MM.1S (cell line): Measurements from ENCODE around the gene RNF150.

Experiments used
- DNase-seq: peaks from one replicate; pipeline ENCODE4 v3.0.0-alpha.2; 2015
- H2AFZ ChIP-seq: fragments of 300-600 bp; sonication (generic); 2 replicates; pipeline ENCODE4 v1.6.0; 2016; ENCODE audit warnings: antibody characterized with exemption, low read length
- H3F3A ChIP-seq: fragments of 300-600 bp; sonication (generic); 2 replicates; pipeline ENCODE4 v1.6.1; 2016; ENCODE audit warnings: mild to moderate bottlenecking, antibody characterized with exemption, low read length, moderate library complexity, mixed read lengths; ENCODE audit not compliant: insufficient read depth
- H3K27ac ChIP-seq: fragments of 300-600 bp; sonication (generic); 2 replicates; pipeline ENCODE4 v1.5.1; 2016; ENCODE audit warnings: mild to moderate bottlenecking, low read length
- H3K27me3 ChIP-seq: fragments of 300-600 bp; sonication (generic); replicated peaks from 2 replicates; pipeline ENCODE4 v1.6.0; 2016; ENCODE audit warnings: low read length; ENCODE audit not compliant: insufficient read depth
- H3K36me3 ChIP-seq: fragments of 300-600 bp; sonication (generic); replicated peaks from 2 replicates; pipeline ENCODE4 v1.6.1; 2016; ENCODE audit warnings: mild to moderate bottlenecking, low read length, mixed read lengths; ENCODE audit not compliant: insufficient read depth
- H3K4me1 ChIP-seq: fragments of 300-600 bp; sonication (generic); 2 replicates; pipeline ENCODE4 v1.6.1; 2016; ENCODE audit warnings: low read length, mixed read lengths
- H3K4me2 ChIP-seq: fragments of 300-600 bp; sonication (generic); 2 replicates; pipeline ENCODE4 v1.6.0; 2016; ENCODE audit warnings: low read depth, low read length
- H3K4me3 ChIP-seq: fragments of 300-600 bp; sonication (generic); 2 replicates; pipeline ENCODE4 v1.5.1; 2016; ENCODE audit warnings: low read length, mixed read lengths
- H3K79me2 ChIP-seq: fragments of 300-600 bp; sonication (generic); 2 replicates; pipeline ENCODE4 v1.6.1; 2016; ENCODE audit warnings: mixed run types, low read length, mixed read lengths
- H3K9ac ChIP-seq: fragments of 300-600 bp; sonication (generic); 2 replicates; pipeline ENCODE4 v1.6.1; 2016; ENCODE audit warnings: low read length, mixed read lengths
- H3K9me2 ChIP-seq: fragments of 300-600 bp; sonication (generic); replicated peaks from 2 replicates; pipeline ENCODE4 v1.6.1; 2016; ENCODE audit warnings: mild to moderate bottlenecking, low read length, mixed read lengths; ENCODE audit not compliant: insufficient read depth
- H3K9me3 ChIP-seq: fragments of 300-600 bp; sonication (generic); replicated peaks from 2 replicates; pipeline ENCODE4 v1.6.1; 2016; ENCODE audit warnings: mild to moderate bottlenecking, low read length, mixed read lengths; ENCODE audit not compliant: insufficient read depth
- H4K20me1 ChIP-seq: fragments of 300-600 bp; sonication (generic); 2 replicates; pipeline ENCODE4 v1.6.1; 2016; ENCODE audit warnings: mild to moderate bottlenecking, low read length, moderate library complexity, mixed read lengths; ENCODE audit not compliant: insufficient read depth
- EZH2 ChIP-seq: fragments of 300-600 bp; sonication (generic); optimal IDR thresholded peaks from 2 replicates; pipeline ENCODE3; 2017; ENCODE audit warnings: low read depth, mild to moderate bottlenecking, antibody characterized with exemption, low read length, mixed read lengths
- EZH2phosphoT487 ChIP-seq: fragments of 300-600 bp; sonication (generic); IDR thresholded peaks from 2 replicates; pipeline ENCODE4 v1.6.1; 2018; ENCODE audit warnings: antibody characterized with exemption, low read length
- TF ChIP-seq, protein P1 (sequence below): fragments of 300-600 bp; sonication (generic); IDR thresholded peaks from 2 replicates; pipeline ENCODE4 v1.5.1; 2016; ENCODE audit warnings: antibody characterized with exemption, low read length, mixed read lengths

The RNF150 gene

GRCh38 chr4:141047228-141047884, 85.9 kb downstream of the RNF150 start:
- Histone ChIP-seq H2AFZ (no peak overlapping the region), H3K9me3 (no peaks in the 10 kb centered on the region), H3K9ac (no peak overlapping the region), H3K79me2 (no peaks in the 10 kb centered on the region), H3F3A (no peaks in the 10 kb centered on the region), H3K4me2 (no peak overlapping the region), H3K36me3 (no peaks in the 10 kb centered on the region), H3K4me3 (no peak overlapping the region), H3K4me1 (no peaks in the 10 kb centered on the region), H4K20me1 (no peaks in the 10 kb centered on the region), H3K27ac (no peak overlapping the region), H3K27me3 (no peaks in the 10 kb centered on the region), H3K9me2 (no peaks in the 10 kb centered on the region)
- TF ChIP-seq EZH2phosphoT487, result no peak
- no peak for TF ChIP-seq EZH2
- TF ChIP-seq, protein P1, sequence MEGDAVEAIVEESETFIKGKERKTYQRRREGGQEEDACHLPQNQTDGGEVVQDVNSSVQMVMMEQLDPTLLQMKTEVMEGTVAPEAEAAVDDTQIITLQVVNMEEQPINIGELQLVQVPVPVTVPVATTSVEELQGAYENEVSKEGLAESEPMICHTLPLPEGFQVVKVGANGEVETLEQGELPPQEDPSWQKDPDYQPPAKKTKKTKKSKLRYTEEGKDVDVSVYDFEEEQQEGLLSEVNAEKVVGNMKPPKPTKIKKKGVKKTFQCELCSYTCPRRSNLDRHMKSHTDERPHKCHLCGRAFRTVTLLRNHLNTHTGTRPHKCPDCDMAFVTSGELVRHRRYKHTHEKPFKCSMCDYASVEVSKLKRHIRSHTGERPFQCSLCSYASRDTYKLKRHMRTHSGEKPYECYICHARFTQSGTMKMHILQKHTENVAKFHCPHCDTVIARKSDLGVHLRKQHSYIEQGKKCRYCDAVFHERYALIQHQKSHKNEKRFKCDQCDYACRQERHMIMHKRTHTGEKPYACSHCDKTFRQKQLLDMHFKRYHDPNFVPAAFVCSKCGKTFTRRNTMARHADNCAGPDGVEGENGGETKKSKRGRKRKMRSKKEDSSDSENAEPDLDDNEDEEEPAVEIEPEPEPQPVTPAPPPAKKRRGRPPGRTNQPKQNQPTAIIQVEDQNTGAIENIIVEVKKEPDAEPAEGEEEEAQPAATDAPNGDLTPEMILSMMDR, result no peak
- DNase-seq, result no peak

DNA sequence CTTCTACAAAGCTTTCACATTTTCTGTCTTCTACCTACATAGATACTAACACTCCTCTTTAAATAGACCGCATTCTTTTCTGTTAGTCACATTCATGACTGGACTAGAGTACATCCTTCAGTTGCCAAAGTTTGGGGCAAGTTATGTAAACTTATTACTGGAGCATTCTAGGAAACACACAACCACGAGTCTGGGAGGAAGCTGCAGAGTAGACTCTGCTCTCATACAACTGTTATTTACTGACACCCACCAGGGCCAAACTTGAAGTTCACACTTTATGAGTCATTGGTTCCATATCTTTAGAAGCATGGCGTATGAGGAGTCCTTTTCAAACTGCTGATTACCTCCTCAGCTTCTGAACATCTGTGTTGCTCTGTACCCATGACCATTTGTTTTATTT, 87.0 kb downstream of the RNF150 start:
- Histone ChIP-seq H3K4me3 (no peak overlapping the region), H3K9ac (no peak overlapping the region), H3K36me3 (no peaks in the 10 kb centered on the region), H3K9me3 (no peaks in the 10 kb centered on the region), H3K9me2 (no peaks in the 10 kb centered on the region), H4K20me1 (no peaks in the 10 kb centered on the region), H2AFZ (no peak overlapping the region), H3K27ac (no peak overlapping the region), H3K4me1 (no peaks in the 10 kb centered on the region), H3K79me2 (no peaks in the 10 kb centered on the region), H3K27me3 (no peaks in the 10 kb centered on the region), H3F3A (no peaks in the 10 kb centered on the region), H3K4me2 (no peak overlapping the region)
- no peak for DNase-seq
- TF ChIP-seq EZH2phosphoT487 (no peak), EZH2 (no peak)

DNA sequence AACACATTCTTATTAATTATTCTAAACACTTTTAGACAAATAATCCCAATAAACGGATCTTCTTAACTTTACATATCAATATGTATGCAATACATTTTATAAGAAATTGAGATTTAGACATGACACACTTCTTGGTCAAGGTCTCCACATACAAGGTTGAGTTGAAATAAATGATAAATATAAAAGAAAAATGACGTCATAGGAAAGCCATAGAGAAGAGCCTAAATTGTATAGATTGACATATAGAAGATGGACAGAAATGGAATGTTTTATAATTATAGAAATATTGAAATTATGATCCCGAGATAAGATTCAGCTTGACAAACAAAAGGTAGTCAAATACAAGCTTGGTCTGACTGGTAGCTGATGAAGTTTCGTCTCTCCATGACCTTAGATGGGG, 87.4 kb downstream of the RNF150 start:
- no peaks in the 10 kb centered on the region for H3K36me3 ChIP-seq
- H3F3A ChIP-seq, result no peaks in the 10 kb centered on the region
- H3K9me3 ChIP-seq, result no peaks in the 10 kb centered on the region
- no peaks in the 10 kb centered on the region for H4K20me1 ChIP-seq
- no peak overlapping the region for H3K9ac ChIP-seq
- no peaks in the 10 kb centered on the region for H3K4me1 ChIP-seq
- no peak overlapping the region for H3K27ac ChIP-seq
- no peak for DNase-seq
- no peak overlapping the region for H3K4me3 ChIP-seq
- TF ChIP-seq EZH2phosphoT487 (no peak), EZH2 (no peak)
- TF ChIP-seq, protein P1, result no peak
- H3K27me3 ChIP-seq, result no peaks in the 10 kb centered on the region
- no peaks in the 10 kb centered on the region for H3K79me2 ChIP-seq
- H3K4me2 ChIP-seq, result no peak overlapping the region
- H2AFZ ChIP-seq, result no peak overlapping the region
- H3K9me2 ChIP-seq, result no peaks in the 10 kb centered on the region

DNA sequence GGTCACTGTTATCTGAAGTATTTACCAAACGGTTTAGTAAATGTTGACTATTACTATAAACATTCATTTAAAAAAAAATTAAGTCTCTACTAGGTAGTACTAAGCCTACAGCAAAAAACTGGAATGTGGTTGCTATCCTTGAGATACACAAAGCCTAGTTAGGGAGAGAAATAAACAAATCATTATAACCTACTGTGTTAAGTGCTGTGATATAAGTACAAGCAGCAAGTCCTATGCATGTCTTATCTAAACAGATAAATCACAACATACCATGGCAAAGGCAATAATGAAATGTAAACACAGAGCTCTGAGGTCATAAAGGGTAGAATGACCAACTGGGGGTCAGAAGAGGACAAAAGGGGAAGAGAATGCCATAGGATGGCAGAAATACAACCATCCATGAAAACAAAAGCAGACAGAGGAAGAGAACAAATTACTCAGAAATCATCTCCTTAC, 92.2 kb downstream of the RNF150 start:
- Histone ChIP-seq H3K4me1 (no peaks in the 10 kb centered on the region), H3K36me3 (no peaks in the 10 kb centered on the region), H3F3A (no peaks in the 10 kb centered on the region), H3K4me2 (no peak overlapping the region), H3K9me2 (no peaks in the 10 kb centered on the region), H3K9me3 (no peaks in the 10 kb centered on the region), H2AFZ (no peak overlapping the region), H4K20me1 (no peaks in the 10 kb centered on the region), H3K9ac (no peak overlapping the region), H3K27me3 (no peaks in the 10 kb centered on the region), H3K27ac (no peak overlapping the region), H3K4me3 (no peak overlapping the region), H3K79me2 (no peaks in the 10 kb centered on the region)
- no peak for DNase-seq
- TF ChIP-seq, protein P1, result no peak
- TF ChIP-seq EZH2 (no peak), EZH2phosphoT487 (no peak)
